OCI-LY3 (cell line): ENCODE results near the gene ZNF445.
A peak's percentile ranks its signal among the peaks of the same experiment; 100 is the strongest.

Source experiments
- H2AFZ ChIP-seq: fragments of 200-600, 300-600 bp; shearing (Covaris generic); 2 replicates; pipeline ENCODE4 v1.6.0; 2014; ENCODE audit warnings: antibody characterized with exemption, low read depth, low read length
- H3K27ac ChIP-seq: fragments of 200-600, 300-600 bp; sonication (generic); 2 replicates; pipeline ENCODE4 v1.5.1; 2014; ENCODE audit warnings: mild to moderate bottlenecking, low read length, moderate library complexity, mixed read lengths
- H3K27me3 ChIP-seq: fragments of 200-600, 300-600 bp; sonication (generic); 2 replicates; pipeline ENCODE4 v1.6.1; 2014; ENCODE audit warnings: low read depth, low read length, mixed read lengths
- H3K36me3 ChIP-seq: fragments of 200-600, 300-600 bp; sonication (generic); replicated peaks from 2 replicates; pipeline ENCODE3; 2014; ENCODE audit warnings: low read depth, low read length, mixed read lengths
- H3K4me1 ChIP-seq: fragments of 300-600, 200-600 bp; sonication (generic); 2 replicates; pipeline ENCODE4 v1.6.1; 2014; ENCODE audit warnings: low read length, mixed read lengths
- H3K4me2 ChIP-seq: fragments of 200-600, 300-600 bp; sonication (generic); 2 replicates; pipeline ENCODE4 v1.6.1; 2014; ENCODE audit warnings: low read length, mixed read lengths
- H3K4me3 ChIP-seq: fragments of 300-600, 200-600 bp; sonication (generic); 2 replicates; pipeline ENCODE4 v1.5.1; 2014; ENCODE audit warnings: antibody characterized with exemption, mild to moderate bottlenecking, low read length, moderate library complexity
- H3K79me2 ChIP-seq: fragments of 300-600, 200-600 bp; shearing (Covaris generic); 2 replicates; pipeline ENCODE4 v1.6.1; 2014; ENCODE audit warnings: mild to moderate bottlenecking, low read length, mixed read lengths
- H3K9ac ChIP-seq: fragments of 300-600, 200-600 bp; shearing (Covaris generic); 2 replicates; pipeline ENCODE4 v1.6.0; 2014; ENCODE audit warnings: mild to moderate bottlenecking, low read length, moderate library complexity
- H3K9me3 ChIP-seq: fragments of 200-600, 300-600 bp; shearing (Covaris generic); 2 replicates; pipeline ENCODE4 v1.6.1; 2014; ENCODE audit warnings: low read length, mixed read lengths; ENCODE audit not compliant: insufficient read depth
- H4K20me1 ChIP-seq: fragments of 200-600, 300-600 bp; sonication (generic); 2 replicates; pipeline ENCODE4 v1.6.1; 2016; ENCODE audit warnings: low read length, mixed read lengths; ENCODE audit not compliant: insufficient read depth
- EZH2phosphoT487 ChIP-seq: fragments of 200-600 bp; shearing (Covaris generic); IDR thresholded peaks from 2 replicates; pipeline ENCODE4 v1.6.1; 2018; ENCODE audit warnings: antibody characterized with exemption, mixed run types, low read depth
- TF ChIP-seq, protein P1 (sequence below): fragments of 200-600, 300-600 bp; sonication (generic); IDR thresholded peaks from 2 replicates; pipeline ENCODE4 v1.5.1; 2014; ENCODE audit warnings: antibody characterized with exemption, low read length, low read depth

The ZNF445 gene

DNA sequence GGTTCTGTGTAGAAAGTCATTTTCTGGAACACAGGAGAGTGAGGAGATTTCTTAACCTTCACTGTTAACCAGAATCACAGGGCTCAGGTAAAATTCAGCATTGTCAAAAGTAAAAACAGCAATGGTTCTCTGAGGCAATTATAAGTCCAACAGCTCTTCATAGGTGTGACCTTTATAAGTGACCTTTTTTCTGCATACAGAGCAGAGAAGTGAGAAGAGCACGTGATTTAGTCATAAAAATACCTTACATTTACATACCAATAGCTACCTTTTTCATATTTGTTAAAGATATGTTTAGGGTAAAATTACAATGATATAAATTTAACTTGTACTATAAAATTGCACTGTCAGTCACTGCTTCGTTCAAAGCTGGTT lies 41.3 kb upstream of the ZNF445 start:
- Histone ChIP-seq H3K4me3 (no peak overlapping the region), H3K27ac (peak overlapping the region; percentile 36), H3K9me3 (no peaks in the 10 kb centered on the region), H4K20me1 (no peaks in the 10 kb centered on the region), H3K27me3 (peaks cover 15% of the 10 kb centered on the region; the same call in 1 of the 2 replicates), H3K4me1 (peaks cover 21% of the 10 kb centered on the region), H3K4me2 (peak overlapping the region; percentile 46), H3K79me2 (no peaks in the 10 kb centered on the region), H3K9ac (no peak overlapping the region), H3K36me3 (no peaks in the 10 kb centered on the region), H2AFZ (no peak overlapping the region)
- TF ChIP-seq, protein P1, sequence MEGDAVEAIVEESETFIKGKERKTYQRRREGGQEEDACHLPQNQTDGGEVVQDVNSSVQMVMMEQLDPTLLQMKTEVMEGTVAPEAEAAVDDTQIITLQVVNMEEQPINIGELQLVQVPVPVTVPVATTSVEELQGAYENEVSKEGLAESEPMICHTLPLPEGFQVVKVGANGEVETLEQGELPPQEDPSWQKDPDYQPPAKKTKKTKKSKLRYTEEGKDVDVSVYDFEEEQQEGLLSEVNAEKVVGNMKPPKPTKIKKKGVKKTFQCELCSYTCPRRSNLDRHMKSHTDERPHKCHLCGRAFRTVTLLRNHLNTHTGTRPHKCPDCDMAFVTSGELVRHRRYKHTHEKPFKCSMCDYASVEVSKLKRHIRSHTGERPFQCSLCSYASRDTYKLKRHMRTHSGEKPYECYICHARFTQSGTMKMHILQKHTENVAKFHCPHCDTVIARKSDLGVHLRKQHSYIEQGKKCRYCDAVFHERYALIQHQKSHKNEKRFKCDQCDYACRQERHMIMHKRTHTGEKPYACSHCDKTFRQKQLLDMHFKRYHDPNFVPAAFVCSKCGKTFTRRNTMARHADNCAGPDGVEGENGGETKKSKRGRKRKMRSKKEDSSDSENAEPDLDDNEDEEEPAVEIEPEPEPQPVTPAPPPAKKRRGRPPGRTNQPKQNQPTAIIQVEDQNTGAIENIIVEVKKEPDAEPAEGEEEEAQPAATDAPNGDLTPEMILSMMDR: no peak
- no peak for TF ChIP-seq EZH2phosphoT487

DNA sequence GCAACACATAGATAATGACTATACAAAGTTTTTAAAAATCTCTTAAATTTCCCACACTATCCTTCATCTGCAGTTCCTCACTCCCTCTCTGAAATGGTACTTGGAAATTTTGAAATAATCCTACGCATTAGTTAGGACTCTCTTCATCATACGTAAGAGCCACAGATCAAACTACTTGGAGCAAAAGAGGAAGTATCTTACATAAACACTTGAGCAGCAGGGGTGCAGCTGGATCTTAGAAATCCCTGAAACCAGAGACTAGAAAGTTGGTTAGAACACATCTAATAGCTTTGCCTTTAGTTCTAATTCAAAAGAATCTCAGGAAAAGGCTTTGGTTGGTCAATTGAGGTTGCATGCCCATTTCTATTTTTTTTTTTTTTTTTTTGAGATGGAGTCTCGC lies 38.8 kb upstream of the ZNF445 start:
- H3K4me3 ChIP-seq: no peak overlapping the region
- H3K4me1 ChIP-seq: peaks cover 32% of the 10 kb centered on the region
- H3K4me2 ChIP-seq: no peak overlapping the region
- no peaks in the 10 kb centered on the region for H3K9me3 ChIP-seq
- H3K27me3 ChIP-seq: peaks cover 9% of the 10 kb centered on the region; the same call in 1 of the 2 replicates
- TF ChIP-seq, protein P1: no peak
- TF ChIP-seq EZH2phosphoT487: no peak
- H3K79me2 ChIP-seq: no peaks in the 10 kb centered on the region
- no peak overlapping the region for H3K27ac ChIP-seq
- no peaks in the 10 kb centered on the region for H4K20me1 ChIP-seq
- no peaks in the 10 kb centered on the region for H3K36me3 ChIP-seq
- H2AFZ ChIP-seq: no peak overlapping the region
- no peak overlapping the region for H3K9ac ChIP-seq

DNA sequence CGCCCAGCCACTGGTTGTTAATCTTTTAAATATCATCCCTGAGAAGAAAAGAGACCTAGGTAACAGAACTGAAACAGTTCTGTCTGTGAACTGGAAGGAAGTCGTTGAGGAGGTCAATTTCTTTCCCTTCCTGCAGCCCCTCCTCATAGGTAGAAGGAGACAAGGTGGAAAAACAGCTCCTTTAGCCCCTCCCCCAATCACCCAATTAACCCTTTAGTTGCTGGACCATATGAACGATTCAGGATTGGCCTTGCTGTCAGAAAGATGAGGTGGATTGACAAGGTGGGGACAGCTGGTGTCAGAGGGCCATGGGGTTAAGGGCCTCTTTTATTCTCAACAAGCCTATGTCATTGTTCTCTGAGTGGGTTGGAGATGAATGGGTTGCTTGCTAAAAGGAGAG lies 36.0 kb upstream of the ZNF445 start:
- Histone ChIP-seq H3K4me1 (peaks cover 38% of the 10 kb centered on the region), H3K9me3 (no peaks in the 10 kb centered on the region), H3K4me2 (no peak overlapping the region), H4K20me1 (peaks cover 12% of the 10 kb centered on the region), H3K4me3 (no peak overlapping the region), H3K36me3 (peaks cover 5% of the 10 kb centered on the region), H3K27ac (no peak overlapping the region), H3K27me3 (no peaks in the 10 kb centered on the region), H3K79me2 (peaks cover 19% of the 10 kb centered on the region), H2AFZ (no peak overlapping the region), H3K9ac (no peak overlapping the region)
- TF ChIP-seq EZH2phosphoT487: no peak
- TF ChIP-seq, protein P1: no peak

DNA sequence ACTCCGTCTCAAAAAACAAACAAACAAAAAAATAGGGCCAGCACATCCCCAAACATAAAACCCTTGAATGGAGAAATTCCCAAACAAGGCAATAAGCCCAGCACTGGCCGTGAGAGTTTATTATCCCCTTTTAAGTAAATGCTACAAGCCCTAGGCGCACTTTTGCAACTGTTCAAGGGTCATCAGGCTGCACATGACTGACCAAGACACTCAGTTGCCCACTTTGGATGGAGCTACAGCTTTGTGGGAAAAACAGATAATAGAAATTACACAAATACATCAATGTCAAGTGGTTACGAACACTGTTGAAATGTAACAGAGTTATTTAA lies 33.7 kb upstream of the ZNF445 start:
- Histone ChIP-seq H4K20me1 (peaks cover 12% of the 10 kb centered on the region), H3K4me3 (peak overlapping the region; percentile 96), H3K9ac (peak overlapping the region; percentile 87), H3K79me2 (peaks cover 42% of the 10 kb centered on the region), H3K9me3 (no peaks in the 10 kb centered on the region; the same call in 1 of the 2 replicates), H3K27ac (0 out of 2 replicates have a peak overlapping the region, but pooled peaks have one; percentile 48), H2AFZ (peak overlapping the region; percentile 85), H3K27me3 (no peaks in the 10 kb centered on the region), H3K36me3 (peaks cover 19% of the 10 kb centered on the region), H3K4me2 (peak overlapping the region; percentile 71), H3K4me1 (peaks cover 23% of the 10 kb centered on the region)
- TF ChIP-seq, protein P1: no peak
- TF ChIP-seq EZH2phosphoT487: no peak
